B cell (primary cell): ENCODE measurements around the gene SPCS1.

Source experiments
- CTCF ChIP-seq: fragments of 200-600 bp; IDR thresholded peaks from one replicate; pipeline ENCODE4 v1.8.0; 2022; ENCODE audit warnings: antibody characterized with exemption, mild to moderate bottlenecking
- EZH2 ChIP-seq: IDR thresholded peaks from 2 replicates; pipeline ENCODE4 v1.6.1; 2012; ENCODE audit warnings: borderline replicate concordance, low read depth, mild to moderate bottlenecking, moderate library complexity, low read length; ENCODE audit not compliant: insufficient read depth, poor library complexity, severe bottlenecking

GRCh38 chr3:52704611-52705437 lies 1.1 kb upstream of the SPCS1 start:
- TF ChIP-seq CTCF (no peak), EZH2 (no peak)
